Fibroblast of skin of left quadriceps (primary cell): ENCODE data around the gene FSCN2.
A peak's percentile ranks its signal among the peaks of the same experiment; 100 is the strongest.

Experiments used
- DNase-seq, 2 experiments: peaks; one replicate each; pipeline ENCODE4 v3.0.0-alpha.2; 2013; ENCODE audit warnings: low read depth in 2 of 2

Gene FSCN2

DNA sequence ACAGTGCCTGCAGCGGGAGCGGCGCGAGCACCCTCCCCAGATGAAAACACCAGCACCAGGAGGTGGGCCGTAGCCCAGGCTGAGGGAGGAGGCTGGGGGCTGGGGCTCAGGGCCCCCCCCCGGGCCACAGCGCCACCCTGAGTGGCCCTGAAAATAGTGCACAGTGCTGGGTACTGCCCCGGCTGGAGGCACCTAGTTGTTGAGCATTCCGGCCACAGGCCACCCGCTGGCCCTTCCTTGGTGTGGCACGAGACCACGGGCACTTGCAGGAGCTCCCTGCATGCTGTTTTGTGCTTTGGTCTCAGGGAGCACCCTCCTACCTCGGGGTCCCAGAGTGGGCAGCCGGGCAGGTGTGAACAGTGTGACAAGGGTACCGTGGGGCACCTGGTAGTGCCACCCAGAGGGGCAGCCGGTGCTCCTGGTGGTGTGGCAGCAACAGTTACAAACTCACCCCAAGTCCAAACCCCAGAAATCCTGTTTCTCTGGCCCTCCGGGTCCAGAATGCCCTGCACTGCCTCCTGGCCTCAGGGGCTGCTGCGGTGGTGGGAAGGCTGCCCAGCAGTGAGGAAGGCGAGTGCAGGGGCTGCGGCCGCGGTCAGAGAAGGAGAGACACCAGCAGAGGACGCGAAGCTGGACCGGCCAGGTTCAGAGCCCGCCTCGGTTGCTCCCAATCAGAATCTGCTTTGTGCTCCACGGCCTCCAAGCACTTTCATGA is 11.9 kb downstream of the FSCN2 start:
- DNase-seq, result no peak

DNA sequence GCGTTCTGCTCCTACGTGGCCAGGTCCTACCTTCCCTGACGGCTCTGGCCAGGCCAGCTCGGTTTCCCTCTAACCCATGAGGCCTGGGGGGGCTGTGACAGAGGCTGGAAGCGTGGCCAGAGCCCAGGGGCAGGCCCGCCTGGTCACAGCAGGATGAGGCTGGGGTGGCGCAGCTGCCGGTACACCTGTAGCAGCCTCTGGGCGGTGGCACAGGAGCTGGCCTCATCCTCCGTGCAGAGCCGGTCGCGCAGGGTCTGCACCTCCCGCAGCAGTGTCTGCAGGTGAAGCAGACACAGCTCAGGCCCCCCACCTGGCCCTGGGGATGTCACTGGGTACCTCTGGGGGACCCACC is 12.5 kb downstream of the FSCN2 start:
- DNase-seq, result no peak

DNA sequence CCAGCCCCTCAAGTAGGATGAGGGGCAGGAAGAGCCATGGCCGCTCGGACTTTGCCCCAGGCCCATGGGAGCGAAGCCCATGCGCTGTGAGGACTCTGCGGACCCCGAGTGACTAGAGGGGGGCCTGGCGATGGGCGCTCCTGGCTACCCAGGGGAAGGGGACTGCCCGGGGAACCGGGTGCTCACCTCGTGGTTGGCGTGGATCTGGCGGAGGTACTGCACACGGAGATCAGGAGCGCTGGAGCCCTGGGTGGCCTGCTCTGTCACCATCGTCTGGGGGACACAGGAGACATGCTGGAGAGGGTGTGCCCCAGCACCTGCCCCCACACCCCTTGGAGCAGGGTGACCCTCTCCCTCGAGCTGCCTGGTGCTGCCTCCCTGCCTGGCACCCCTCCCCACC is 12.9 kb downstream of the FSCN2 start:
- DNase-seq, result no peak

GRCh38 chr17:81542431-81543338 is 14.5 kb downstream of the FSCN2 start:
- DNase-seq, result no peak

- no peak for DNase-seq
Measured at GRCh38 chr17:81543339-81543675, 15.1 kb downstream of the FSCN2 start.

GRCh38 chr17:81543756-81544155 is 15.6 kb downstream of the FSCN2 start:
- DNase-seq, result no peak

GRCh38 chr17:81544281-81544974 is 16.3 kb downstream of the FSCN2 start:
- no peak for DNase-seq

DNA sequence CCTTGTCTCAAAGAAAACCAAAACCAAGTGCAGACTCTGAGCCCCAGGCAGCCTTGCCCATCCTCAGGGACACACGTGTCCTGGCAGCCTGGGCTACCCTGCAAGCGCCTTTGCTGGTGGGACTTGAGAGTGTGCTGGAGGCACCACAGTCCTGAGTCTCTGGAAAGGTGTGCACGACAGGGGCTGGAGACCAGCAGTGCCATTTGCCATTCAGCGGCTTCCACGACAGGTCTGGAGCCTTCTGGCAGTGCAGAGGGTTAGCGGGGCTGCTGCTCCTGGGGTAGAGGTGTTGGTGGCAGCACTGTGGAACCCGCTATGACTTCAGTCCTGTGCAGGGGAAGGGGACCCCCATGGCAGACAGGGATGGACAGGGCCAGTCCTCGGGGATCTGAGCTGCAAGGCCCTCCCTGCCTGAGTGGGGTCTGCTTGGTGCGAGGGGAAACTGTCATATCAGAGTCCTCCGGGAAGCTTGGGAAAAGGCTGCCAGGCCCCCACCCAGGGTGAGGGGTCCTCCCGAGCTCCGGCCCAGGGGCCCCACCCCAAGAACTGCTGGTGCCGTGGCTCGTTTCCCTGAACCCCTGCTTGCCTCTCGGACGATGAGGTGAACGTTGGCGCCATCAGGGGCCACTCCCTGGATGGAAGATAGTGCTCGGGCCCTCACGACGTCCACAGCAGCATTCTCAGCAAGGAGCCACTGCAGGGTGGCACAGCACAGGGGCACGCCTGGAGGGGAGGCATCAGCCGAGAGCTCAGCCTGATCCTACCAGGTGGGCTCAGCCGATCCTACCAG is 17.2 kb downstream of the FSCN2 start:
- DNase-seq, result no peak

DNA sequence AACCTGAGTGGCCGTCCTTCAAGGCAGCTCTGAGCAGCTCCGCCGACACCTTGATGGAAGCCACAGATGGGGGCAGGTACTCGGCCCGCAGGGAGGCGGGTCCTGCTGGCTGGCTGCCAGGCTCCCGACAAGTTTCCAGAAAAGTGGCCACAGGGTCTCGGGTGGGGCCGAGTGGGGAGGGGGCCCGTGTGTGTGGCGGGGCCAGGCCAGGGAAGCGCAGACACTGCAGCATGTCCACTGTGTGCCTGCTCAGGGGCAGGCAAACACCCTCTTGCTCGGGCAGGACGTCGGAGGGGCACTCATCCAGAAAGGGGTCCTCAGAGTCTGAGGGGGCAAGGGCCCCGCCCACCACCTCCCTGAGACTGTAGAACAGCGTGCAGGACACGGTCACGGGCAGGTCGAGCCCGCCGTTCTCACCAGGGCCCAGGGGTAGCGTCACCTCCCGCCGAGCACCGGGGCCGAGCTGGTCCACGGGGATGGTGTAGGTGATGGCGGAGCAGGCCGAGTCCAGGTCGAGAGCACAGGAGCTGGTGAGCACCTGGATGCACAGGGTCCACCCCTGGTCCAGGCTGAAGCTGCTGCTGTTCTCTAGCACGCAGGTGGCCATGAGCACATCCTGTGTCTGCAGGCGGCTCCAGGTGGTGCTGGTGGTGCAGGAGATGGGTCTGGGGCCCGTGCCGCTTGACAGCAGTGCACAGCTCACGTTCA is 18.9 kb downstream of the FSCN2 start:
- no peak for DNase-seq

DNA sequence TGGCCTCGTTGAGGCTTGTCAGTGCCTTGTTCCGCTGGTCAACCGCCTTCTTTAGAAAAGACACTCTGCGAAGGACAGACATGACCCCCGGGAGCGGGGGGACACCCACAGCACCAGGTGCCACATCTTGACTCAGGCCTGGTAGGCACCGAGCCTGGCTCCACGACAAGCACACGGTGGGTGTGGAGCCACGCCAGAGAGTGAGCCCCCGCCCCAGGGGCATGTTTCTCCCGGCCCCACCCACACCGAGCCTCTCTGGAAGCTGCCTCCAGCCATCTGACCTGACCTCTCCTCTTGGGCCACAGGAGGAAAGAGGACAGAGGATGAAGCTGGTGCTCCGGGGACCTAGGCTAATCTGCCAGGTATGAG is 19.4 kb downstream of the FSCN2 start:
- no peak for DNase-seq

GRCh38 chr17:81549031-81549557 is 20.9 kb downstream of the FSCN2 start:
- no peak for DNase-seq

DNA sequence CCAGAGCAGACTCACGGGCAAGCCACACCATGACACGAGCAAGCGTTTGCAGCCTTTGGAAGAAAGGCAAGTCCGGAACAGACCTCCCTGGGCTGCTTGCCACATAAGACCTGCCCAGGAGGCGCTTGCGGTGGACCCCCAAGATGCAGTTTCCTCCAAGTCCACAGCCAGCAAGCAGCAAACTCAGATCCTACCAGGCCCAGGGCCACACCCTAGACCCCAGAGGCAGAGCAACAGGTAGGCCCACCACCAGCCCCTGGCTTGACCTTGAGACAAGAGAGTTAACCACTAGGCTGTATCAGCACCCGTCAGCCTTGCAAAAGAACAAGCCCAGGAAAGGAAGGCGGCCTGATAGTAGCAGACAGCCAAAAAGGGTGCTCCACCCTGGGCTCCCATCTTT is 21.6 kb downstream of the FSCN2 start:
- no peak for DNase-seq

GRCh38 chr17:81550285-81550684 is 22.1 kb downstream of the FSCN2 start:
- DNase-seq, result no peak

DNA sequence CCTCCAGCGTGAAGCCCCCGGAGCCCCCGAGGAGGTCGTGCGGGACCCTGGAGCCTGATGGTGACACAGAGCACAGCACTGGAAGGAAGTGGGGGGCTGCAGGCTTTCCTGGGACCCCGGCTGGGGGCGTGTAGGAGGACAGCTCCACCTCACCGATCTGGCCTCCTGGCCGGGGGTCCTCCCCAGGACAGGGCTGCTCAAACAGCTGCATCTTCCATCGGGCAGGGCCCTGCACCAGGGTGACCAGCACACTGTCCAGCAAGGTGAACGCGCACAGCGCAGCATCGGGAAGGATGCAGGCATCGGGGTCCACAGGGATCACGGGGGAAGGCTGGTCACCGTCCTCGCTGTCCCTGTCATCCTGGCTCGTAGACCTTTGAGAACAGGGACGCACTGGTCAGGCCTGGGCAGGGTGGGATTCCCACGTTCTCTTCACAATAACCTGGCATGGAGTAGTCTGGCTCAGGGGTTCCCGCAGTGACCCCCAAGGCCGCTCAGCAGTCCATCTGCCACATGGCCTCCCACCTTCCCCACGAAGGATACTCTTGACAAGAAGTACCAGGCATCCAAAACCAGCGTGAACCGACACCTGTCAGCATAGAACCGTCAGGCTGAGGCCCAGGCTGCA is 22.8 kb downstream of the FSCN2 start:
- no peak for DNase-seq

- DNase-seq, result no peak
Measured at GRCh38 chr17:81551458-81552243, 23.5 kb downstream of the FSCN2 start.

DNA sequence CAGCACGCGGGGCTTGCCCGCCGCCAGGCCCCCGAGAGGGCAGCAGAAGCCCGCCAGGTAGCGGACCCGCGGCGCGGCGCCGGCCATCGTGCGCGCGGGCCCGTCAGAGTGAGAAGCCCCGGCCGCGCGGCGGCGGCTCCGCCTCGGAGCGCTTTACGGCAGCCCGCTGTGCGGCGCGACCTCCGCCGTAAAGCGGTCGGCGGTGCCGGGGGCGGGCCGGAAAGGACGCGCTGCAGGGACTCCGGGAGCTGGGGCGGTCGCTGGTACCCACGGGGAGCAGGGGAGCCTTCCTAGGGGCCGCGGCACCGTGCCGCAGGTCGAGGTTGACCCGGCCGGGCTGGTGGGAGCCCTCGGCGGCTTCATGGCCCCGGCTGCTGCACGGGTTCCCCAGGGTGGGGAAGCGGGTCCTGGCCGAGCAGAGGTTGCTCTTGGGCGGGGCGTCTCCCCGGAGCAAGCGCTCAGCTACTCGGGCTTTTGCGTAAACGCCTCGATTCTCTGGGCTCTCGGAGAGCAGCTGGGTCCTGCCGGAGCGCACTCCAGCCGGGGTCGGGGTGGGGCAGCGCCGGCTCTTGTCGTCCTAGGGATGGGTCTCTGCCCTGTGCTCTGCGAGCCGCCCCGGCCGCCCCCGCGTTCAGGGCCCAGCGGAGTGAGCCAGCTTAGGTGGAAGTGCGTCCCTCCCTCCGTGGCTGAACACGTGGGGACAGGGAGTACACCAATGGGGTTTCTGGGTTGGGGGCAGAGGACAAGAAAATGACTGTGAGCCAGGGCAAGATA is 24.3 kb downstream of the FSCN2 start, which contains the start of gene FAAP100:
Gene FAAP100 (minus strand): TSS at position 110 of the 774 bp plus-strand sequence. CDS start 23 bp downstream, at position 87.
- DNase-seq, result peak in 1 of 2 experiments; percentile 45

GRCh38 chr17:81553018-81553615 is 24.9 kb downstream of the FSCN2 start:
- peak in 1 of 2 experiments; percentile 39 for DNase-seq

DNA sequence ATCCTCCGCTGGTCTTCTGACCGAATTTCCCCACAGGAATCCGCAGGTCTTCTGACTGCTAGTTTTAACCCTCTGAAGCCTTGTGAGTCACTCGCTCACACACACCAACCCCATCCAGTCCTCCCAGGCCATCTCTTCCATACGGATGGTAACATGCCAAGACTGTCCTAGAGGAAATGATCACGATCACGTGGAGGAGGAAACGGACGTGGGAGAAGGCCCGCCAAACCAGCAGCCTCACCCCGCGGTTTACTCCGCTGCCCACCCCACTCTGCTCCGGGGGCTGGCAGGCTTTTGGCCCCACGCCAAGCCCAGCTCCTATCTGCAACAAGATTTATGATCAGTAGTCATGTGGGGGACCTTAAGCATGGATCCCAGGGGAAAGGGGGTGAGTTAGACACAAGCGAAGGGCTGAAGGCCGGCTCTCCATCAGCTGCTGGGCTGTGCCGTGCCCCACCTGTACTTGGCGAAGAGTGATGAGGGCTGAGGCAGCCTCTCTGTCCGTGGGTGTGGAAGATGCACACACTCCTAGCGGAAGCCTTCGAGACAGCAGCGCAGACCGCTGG is 25.5 kb downstream of the FSCN2 start:
- DNase-seq, result peak; percentile 88
